HG03558 (cell line): ENCODE measurements around the gene IRAK1.
"Not testable (repeated sequence)": the region's sequence is repeated elsewhere in the genome, so short reads cannot be mapped to it uniquely, and the experiment has no call there.

Experiments
- ATAC-seq: cut with Tn5 transposase; IDR thresholded peaks from one replicate; pipeline ENCODE4 v1.9.1; 2021; ENCODE audit warnings: moderate number of reproducible peaks; ENCODE audit not compliant: unreplicated experiment; ENCODE audit errors: extremely low read depth

The IRAK1 gene

DNA sequence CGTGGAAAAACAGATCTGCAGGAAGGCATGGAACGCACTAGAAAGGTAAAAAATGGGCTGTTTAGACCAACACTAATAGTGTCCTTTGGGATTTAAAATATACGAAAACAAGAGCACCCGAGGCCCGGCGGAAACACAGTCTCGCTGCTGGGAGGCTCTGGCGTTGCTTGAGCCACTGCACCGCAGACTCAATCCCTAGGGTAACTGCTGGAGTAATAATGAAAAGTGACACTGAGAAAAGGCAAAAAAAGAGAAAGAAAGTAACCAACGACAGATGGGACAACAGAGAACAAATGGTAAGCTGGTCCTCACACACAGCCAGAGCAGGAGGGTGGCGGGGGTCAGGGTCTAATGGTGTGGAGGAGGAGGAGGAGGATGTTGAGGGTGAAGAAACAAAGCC is 15.4 kb downstream of the IRAK1 start:
- no peak for ATAC-seq

GRCh38 chrX:154002215-154002719 is 17.4 kb downstream of the IRAK1 start:
- ATAC-seq, result no peak

DNA sequence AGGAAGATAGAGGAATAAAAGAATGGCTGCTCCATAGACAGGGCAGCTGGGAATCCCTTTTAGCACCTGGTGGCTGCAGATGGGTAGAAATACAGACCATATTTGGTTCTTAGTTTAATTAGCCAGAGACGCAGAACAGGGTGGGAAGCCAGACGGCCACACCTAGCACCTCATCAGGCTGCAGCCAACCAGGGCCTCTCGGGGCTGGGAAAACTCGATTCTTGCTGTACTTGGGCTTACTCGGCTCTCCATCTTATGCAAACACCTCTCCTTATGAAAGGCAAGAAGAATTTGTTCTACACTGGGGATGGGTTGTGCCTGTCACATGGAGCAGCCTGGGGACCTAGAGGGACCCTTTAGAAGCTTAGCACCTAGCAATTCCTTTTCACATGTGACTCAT is 19.7 kb downstream of the IRAK1 start:
- no peak for ATAC-seq

DNA sequence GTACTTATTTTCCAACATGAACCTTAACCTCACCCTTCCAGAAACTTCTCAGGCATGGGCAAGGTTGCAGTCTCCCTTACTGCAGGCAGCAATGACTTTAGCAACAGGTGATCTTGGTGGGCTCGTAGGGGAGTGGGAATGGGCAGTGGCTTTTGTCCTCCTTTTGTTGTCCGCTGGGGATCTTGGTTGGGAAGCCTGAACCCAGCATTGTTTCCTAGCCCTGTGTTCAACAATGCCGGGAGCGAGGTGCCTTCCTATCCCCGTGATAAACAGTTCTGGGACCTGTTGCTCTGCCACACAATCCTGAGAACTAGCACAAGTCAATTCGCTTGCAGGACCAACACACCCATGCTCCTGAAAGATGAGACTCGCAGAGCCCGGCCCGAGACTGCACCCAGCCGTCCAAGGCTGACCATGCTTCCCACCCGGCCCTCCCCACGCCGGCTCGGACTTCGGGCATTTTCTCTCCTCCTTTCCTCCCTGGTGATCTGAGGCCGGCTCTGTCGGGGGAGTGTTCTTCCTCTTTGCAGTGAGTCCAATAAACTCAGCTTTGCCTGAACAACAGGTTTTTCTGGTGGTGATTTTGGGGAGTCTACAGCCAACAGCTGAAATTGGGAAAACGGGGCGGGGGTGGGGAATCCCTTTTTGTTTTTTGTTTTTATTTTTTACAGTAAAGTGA is 20.2 kb downstream of the IRAK1 start:
- no peak for ATAC-seq

DNA sequence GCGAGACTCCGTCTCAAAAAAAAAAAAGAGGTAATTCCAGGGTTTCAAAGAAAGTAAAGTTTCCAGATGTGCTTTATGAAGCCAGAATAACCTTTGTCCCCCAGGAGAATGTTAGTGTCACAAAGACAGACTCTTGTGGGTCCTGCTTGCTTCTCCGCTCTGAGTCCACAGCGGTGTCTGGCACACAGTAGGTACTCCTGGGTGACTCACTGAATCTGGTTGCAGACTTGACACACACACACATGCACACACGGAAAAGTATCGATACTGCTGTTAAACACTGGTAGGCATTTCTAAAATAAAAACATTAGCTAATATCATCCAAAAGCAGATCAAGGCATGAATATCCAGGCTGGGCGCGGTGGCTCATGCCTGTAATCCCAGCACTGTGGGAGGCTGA is 24.2 kb downstream of the IRAK1 start:
- ATAC-seq, result no peak

DNA sequence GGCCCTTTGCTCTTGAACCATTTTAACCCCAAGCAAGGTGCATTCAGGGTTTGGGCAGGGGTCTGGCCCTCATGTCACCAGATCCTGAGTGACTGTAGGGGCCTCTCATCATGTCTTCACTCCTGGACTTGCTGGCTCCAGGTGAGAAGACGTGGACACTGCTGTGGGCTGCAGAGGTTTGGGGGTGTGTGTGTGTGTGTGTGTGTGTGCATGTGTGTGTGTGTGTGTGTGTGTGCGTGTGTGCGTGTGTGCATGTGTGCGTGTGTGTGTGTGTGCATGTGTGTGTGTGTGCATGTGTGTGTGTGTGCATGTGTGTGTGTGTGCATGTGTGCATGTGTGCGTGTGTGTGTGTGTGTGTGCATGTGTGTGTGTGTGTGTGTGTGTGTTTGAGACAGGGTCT is 25.3 kb downstream of the IRAK1 start:
- ATAC-seq, result not testable (repeated sequence)

GRCh38 chrX:153993978-153994377 is 25.7 kb downstream of the IRAK1 start:
- ATAC-seq, result no peak

- no peak for ATAC-seq
Observed at GRCh38 chrX:153993079-153993478, 26.6 kb downstream of the IRAK1 start.

GRCh38 chrX:153992180-153992579 is 27.5 kb downstream of the IRAK1 start:
- no peak for ATAC-seq

GRCh38 chrX:153991013-153991580 is 28.6 kb downstream of the IRAK1 start:
- ATAC-seq, result no peak

DNA sequence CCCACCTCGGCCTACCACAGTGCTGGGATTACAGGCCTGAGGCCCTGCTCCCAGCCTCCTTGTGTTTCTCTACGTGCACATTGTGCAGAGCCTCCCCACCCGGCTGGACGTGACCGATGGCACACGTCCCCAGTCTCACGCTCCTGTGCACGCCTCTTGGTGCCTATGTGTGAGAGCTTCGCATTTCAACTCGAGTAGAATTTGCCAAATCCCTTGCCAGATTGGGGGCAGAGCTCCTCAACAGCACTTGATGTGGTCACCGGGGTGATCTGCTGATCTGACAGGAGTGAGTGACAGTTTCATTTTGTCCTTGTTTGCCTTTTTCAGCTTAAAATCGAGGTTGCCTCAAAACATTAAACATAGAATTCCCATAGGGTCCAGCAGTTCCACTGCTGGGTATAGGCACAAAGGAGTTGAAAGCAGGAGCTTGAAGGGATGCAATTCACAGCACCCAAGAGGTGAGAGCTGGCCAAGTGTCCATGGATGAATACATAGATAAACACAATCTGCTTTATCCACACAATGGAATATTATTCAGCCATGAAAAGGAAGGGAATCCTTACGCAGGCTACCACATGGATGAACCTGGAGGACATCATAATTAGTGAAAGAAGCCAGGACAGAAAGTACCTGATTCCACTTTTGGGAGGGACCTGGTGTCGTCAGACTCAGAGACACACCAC is 29.6 kb downstream of the IRAK1 start:
- ATAC-seq, result no peak

- no peak for ATAC-seq
Observed at GRCh38 chrX:153988493-153988892, 31.2 kb downstream of the IRAK1 start.

DNA sequence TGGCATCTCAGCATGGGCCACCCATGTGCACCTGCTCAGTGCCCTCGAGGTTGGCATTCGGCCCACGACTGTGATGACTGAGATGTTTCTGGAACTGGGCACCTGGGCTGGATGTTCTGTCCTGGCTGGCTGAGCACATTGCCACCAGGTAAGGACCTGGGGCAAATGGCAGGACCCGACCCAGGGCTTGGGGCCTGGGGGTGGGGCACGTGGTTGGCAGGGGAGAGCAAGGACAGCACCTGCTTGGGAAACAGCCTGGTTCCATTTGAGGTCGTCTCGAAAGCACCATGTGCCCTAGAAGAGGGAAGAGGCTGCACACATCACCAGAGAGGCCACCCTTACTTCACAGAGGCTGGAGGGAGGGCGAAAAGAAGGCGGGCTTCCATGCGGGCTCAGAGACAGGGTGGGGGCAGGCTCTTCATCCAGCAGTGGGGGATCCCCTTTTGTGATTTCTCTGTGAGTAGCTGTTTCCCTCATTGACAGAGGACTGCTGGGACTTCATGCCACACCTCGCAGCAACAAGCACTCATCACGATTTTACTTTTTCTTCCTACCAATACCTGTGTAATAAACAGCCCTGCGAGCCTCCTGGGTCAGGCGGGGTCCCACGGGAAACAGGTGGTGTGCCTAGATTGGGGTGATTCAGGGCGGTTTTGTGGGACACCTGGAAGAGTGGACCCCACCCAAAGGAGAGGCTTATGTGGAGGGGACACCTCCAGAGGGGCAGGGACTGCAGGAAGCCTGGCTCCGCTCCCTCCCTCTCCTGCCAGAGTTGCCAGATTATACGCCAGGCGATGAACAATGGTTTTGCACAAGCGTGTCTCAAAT is 35.1 kb downstream of the IRAK1 start:
- no peak for ATAC-seq

- no peak for ATAC-seq
Observed at GRCh38 chrX:153983321-153983801, 36.3 kb downstream of the IRAK1 start.

DNA sequence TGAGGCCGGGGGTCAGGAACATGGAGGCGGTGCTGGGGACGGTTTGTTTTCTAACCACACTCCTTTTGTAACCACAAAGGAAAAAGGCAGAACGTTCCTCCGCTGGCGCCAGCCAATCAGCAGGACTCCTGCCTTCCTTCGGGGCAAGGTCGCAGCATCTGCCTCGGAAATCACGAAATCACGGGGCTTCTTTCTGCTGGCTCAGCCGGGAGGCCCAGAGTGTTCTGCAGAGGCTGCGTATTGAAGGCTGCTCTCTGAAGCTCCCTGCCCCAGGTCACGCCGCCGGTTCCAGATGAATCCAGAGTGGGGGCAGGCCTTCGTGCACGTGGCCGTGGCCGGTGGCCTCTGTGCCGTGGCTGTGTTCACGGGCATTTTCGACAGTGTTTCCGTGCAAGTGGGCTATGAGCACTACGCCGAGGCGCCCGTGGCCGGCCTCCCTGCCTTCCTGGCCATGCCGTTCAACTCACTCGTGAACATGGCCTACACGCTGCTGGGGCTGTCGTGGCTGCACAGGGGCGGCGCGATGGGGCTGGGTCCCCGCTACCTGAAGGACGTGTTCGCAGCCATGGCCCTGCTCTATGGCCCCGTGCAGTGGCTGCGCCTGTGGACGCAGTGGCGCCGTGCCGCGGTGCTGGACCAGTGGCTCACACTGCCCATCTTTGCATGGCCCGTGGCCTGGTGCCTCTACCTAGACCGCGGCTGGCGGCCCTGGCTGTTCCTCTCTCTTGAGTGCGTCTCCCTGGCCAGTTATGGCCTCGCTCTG is 37.8 kb downstream of the IRAK1 start:
- ATAC-seq, result no peak

DNA sequence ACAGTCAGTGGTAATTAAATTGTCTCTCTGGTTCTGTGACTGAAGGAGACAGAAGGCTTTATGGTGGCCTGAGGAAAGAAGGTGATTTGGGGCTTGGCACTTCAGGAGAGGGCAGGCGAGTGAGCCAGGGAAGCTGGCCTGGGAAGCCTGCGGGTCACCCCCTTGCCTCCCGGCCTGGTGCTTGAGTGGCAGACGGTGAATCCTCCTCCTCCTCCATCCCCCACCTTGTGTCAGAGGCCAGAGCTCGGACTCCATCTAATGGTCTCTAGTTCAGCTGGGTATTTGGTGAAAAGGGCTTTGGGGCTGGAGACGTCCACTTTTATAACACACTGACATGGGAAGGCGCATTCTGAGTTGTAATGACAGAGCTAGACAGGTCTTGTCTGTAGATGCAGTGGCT is 38.5 kb downstream of the IRAK1 start:
- ATAC-seq, result no peak

DNA sequence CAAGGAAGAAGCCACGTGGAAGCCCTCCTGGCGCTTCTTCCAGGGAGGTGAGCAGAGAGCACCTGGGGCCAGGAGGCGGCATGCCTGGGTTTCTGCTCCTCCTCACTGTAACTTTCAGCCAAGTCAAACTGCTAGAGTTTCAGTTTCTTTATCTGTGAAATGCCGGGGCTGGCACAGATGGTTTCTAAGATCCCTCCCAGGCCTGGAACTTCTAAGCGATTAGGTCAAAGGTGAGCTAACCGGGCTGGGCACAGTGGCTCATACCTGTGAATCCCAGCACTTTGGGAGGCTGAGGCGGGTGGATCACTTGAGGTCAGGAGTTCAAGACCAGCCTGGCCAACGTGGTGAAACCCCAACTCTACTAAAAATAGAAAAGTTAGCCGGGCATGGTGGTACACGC is 39.3 kb downstream of the IRAK1 start:
- ATAC-seq, result not testable (repeated sequence)

DNA sequence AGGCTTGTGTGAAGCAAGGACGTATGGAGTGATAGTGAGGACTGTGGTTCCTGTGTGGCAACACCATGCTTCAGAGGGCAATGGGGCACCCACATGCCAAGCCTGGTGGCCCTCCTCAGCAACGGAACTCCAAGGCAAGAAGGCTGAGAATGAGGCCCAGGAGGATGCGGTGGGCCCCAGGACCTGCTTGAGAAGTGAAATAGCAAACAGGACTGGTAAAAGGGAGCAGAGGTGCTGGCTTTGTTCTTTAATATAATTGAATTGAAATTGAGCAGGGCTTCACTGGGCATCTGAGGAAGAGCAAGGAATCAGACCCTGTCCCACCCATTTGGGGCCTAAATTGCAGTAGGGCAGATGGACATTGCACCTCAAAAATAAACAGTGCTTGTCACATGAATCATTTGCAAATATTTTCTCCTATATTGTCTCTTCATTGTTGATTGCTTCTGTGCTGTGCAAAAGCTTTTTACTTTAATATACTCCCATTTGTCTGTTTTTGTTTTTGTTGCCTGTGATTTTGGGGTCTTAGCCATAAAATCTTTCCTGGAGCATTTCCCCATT is 44.9 kb downstream of the IRAK1 start:
- ATAC-seq, result no peak

DNA sequence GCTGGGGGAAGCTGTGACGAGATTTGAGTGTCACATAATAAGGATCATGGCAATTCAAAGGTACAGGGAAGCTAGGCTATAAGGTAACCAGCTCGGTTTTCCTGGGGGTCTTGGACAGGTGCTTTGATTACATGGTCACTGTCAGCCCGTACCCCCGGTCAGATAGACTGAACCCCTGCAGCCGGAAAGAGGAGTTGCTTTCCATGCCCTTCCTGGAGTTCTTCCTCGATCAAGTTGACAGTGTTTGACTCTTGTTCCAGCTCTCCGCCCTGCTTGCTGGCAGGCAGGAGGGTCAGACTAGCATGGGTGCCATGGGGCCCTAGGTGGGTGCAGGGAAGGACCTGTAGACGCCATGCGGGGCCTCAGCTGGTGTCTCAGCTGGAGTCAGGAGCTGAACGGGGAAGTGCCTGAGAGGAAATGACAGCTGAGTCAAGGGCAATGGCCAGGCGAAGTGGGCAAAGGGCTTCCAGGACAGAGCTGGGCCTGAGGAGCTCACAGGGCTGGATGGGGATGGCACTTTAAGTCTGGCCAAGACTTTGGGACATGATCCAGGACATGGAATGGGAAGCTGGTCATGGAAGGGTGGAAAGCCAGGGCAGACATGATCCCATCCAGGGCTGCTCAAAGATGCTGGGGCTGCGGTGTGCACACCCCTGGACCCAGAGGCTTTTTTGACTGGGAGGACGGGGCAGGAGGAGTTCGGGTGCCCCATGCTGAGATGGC is 45.5 kb downstream of the IRAK1 start:
- no peak for ATAC-seq
